Tibial artery (tissue), 4 donors: ENCODE measurements around the gene GPR35.
A peak's percentile ranks its signal among the peaks of the same experiment; 100 is the strongest.

ENCODE experiments used
- DNase-seq, 2 donors: peaks; one replicate each; pipeline ENCODE4 v3.0.0-alpha.2; 2019
- H3K27ac ChIP-seq, 2 donors: fragments of 200-600 bp; sonication (generic) in 1 of 2; 1 replicate in 1 of 2; 2 replicates in 1 of 2; pipeline ENCODE4 v1.5.1; 2018 to 2019; ENCODE audit warnings: mild to moderate bottlenecking in 1 of 2
- H3K27me3 ChIP-seq, 2 donors: fragments of 200-600 bp; sonication (generic) in 1 of 2; one replicate each; pipeline versions ENCODE4 v1.5.1 to v1.6.0; 2016 to 2019
- H3K36me3 ChIP-seq, 3 donors: fragments of 200-600 bp; sonication (generic) in 2 of 3; one replicate each; pipeline ENCODE4 v1.5.1; 2016 to 2019; ENCODE audit warnings: mild to moderate bottlenecking in 2 of 3
- H3K4me1 ChIP-seq, 4 donors: fragments of 200-600 bp; sonication (generic) in 2 of 4; 1 replicate in 3 of 4; 2 replicates in 1 of 4; pipeline ENCODE4 v1.5.1; 2016 to 2019
- H3K4me3 ChIP-seq, 2 donors: fragments of 200-600 bp; sonication (generic) in 1 of 2; 1 replicate in 1 of 2; 2 replicates in 1 of 2; pipeline ENCODE4 v1.5.1; 2018 to 2019; ENCODE audit warnings: mild to moderate bottlenecking in 2 of 2
- H3K9me3 ChIP-seq, 3 donors: fragments of 200-600 bp; sonication (generic) in 1 of 3; one replicate each; pipeline ENCODE4 v1.5.1; 2016 to 2019
- CTCF ChIP-seq, 2 experiments: fragments of 200-600 bp in 1 of 2; fragments of 450-650 bp in 1 of 2; IDR thresholded peaks; one replicate each; pipeline ENCODE4 v1.5.1; 2017 to 2019; ENCODE audit warnings: antibody characterized with exemption in 2 of 2, mild to moderate bottlenecking in 1 of 2, moderate library complexity in 1 of 2
- intact Hi-C: fragments of 100-400 bp; cut with DNase I; formaldehyde crosslinking; loops from one replicate; pipeline ENCODE4 v1.15.0; 2023; ENCODE audit warnings: low total_unique reads

Gene GPR35

GRCh38 chr2:240624950-240625621 lies at the start of gene GPR35:
GPR35 (plus strand) TSS chr2:240625480; CDS start chr2:240629953, 4,473 bp downstream.
- peaks cover 0 to 3% of the 10 kb centered on the region in 2 donors for H3K27me3 ChIP-seq
- peak; percentile 23 to 68 for DNase-seq
- H3K27ac ChIP-seq = no peak within 1 kb of the TSS
- TF ChIP-seq CTCF (IDR thresholded peaks at IDR 0.05) = no peak
- no peaks in the 10 kb centered on the region for H3K9me3 ChIP-seq
- peaks cover 0 to 3% (median 0%) of the 10 kb centered on the region in 4 donors for H3K4me1 ChIP-seq
- no peak within 1 kb of the TSS for H3K4me3 ChIP-seq
- peaks cover 0 to 16% (median 0%) of the 10 kb centered on the region in 3 donors for H3K36me3 ChIP-seq
- intact Hi-C loops = no loop called here

GRCh38 chr2:240576036-240576435 lies 49.2 kb upstream of the GPR35 start:
- Histone ChIP-seq H3K4me1 (peaks cover 0 to 23% (median 12%) of the 10 kb centered on the region in 4 donors), H3K9me3 (no peaks in the 10 kb centered on the region), H3K4me3 (no peak overlapping the region), H3K27me3 (no peaks in the 10 kb centered on the region), H3K27ac (no peak overlapping the region), H3K36me3 (peaks cover 21 to 82% (median 60%) of the 10 kb centered on the region in 3 donors)
- TF ChIP-seq CTCF (IDR thresholded peaks at IDR 0.05) = no peak
- DNase-seq = no peak
- intact Hi-C loops = no loop called here

GRCh38 chr2:240576436-240577205 lies 48.7 kb upstream of the GPR35 start:
- Histone ChIP-seq H3K27ac (no peak overlapping the region), H3K4me1 (peaks cover 0 to 17% (median 10%) of the 10 kb centered on the region in 4 donors), H3K4me3 (no peak overlapping the region), H3K9me3 (no peaks in the 10 kb centered on the region), H3K27me3 (no peaks in the 10 kb centered on the region), H3K36me3 (peaks cover 21 to 76% (median 66%) of the 10 kb centered on the region in 3 donors)
- TF ChIP-seq CTCF (IDR thresholded peaks at IDR 0.05) = no peak
- no peak for DNase-seq
- intact Hi-C loops = no loop called here

GRCh38 chr2:240577281-240578109 lies 47.8 kb upstream of the GPR35 start:
- peaks cover 0 to 16% (median 9%) of the 10 kb centered on the region in 4 donors for H3K4me1 ChIP-seq
- H3K27ac ChIP-seq = no peak overlapping the region
- no peak for TF ChIP-seq CTCF (IDR thresholded peaks at IDR 0.05)
- intact Hi-C loops = no loop called here
- H3K9me3 ChIP-seq = no peaks in the 10 kb centered on the region
- H3K4me3 ChIP-seq = no peak overlapping the region
- peaks cover 21 to 70% (median 63%) of the 10 kb centered on the region in 3 donors for H3K36me3 ChIP-seq
- H3K27me3 ChIP-seq = no peaks in the 10 kb centered on the region
- no peak for DNase-seq

- intact Hi-C loops = no loop called here
- H3K27ac ChIP-seq = no peak overlapping the region
- H3K36me3 ChIP-seq = peaks cover 21 to 64% (median 60%) of the 10 kb centered on the region in 3 donors
- TF ChIP-seq CTCF (IDR thresholded peaks at IDR 0.05) = no peak
- no peaks in the 10 kb centered on the region for H3K27me3 ChIP-seq
- H3K4me1 ChIP-seq = peaks cover 0 to 16% (median 9%) of the 10 kb centered on the region in 4 donors
- no peak overlapping the region for H3K4me3 ChIP-seq
- no peaks in the 10 kb centered on the region for H3K9me3 ChIP-seq
- DNase-seq = no peak
Observed at GRCh38 chr2:240578110-240578450, 47.2 kb upstream of the GPR35 start.
